Measurements from ENCODE around the gene SDR42E2.

- TF ChIP-seq POLR2A (IDR thresholded peaks at IDR 0.05; ENCODE audit: low read depth, low read length) (no peak), TAF1 (IDR thresholded peaks at IDR 0.05; ENCODE audit: low read depth, low read length) (no peak), POU2F2 (IDR thresholded peaks at IDR 0.05; ENCODE audit: low read depth, low read length) (no peak)
These were observed 25.9 kb downstream of the SDR42E2 start for GRCh38 chr16:22188267-22188594.
